Hepatocyte (in vitro differentiated cells): Measurements from ENCODE around the gene UBA1.

ENCODE experiments used
- CTCF ChIP-seq: fragments of 200-600 bp; sonication (generic); IDR thresholded peaks from 2 replicates; pipeline ENCODE4 v1.5.1; 2016; ENCODE audit warnings: antibody characterized with exemption, mild to moderate bottlenecking; ENCODE audit not compliant: poor library complexity
- EZH2 ChIP-seq: fragments of 200-600 bp; sonication (generic); IDR thresholded peaks from 2 replicates; pipeline ENCODE4 v1.6.1; 2016; ENCODE audit warnings: antibody characterized with exemption, mild to moderate bottlenecking, borderline replicate concordance

GRCh38 chrX:47174376-47174775 lies 19.3 kb upstream of the UBA1 start:
- TF ChIP-seq CTCF (no peak), EZH2 (no peak)
